Calu3 (cell line): ENCODE results near the gene MCHR2. TPM values are rescaled to one million over a fixed set of nuclear protein-coding genes. Genes with fewer than 3 reads are reported as not detected.
"Not testable (repeated sequence)": the region's sequence is repeated elsewhere in the genome, so short reads cannot be mapped to it uniquely, and the experiment has no call there.

Experiments
- Bru-seq: library from RNA; stranded (reverse); fragments of 400-500 nt; gene quantifications from one replicate; lab custom pipeline; 2021; lab: Mats Ljungman, UMichigan
- BruChase-seq, 2 experiments: library from RNA; stranded (reverse); fragments of 400-500 nt; gene quantifications; one replicate each; lab custom pipeline; 2021; lab: Mats Ljungman, UMichigan
- BruUV-seq: library from RNA; stranded (reverse); fragments of 400-500 nt; replicated peaks from 2 replicates; lab custom pipeline; 2021; lab: Mats Ljungman, UMichigan
- CTCF ChIA-PET: fragments of 300-600 bp; sonication (Branson Sonifier 250); formaldehyde crosslinking; loops from one replicate; lab custom pipeline; 2022; ENCODE audit warnings: antibody characterized with exemption; lab: Charles Lee
- DNase-seq: peaks from one replicate; pipeline ENCODE4 v3.0.0; 2022
- H3K27ac Mint-ChIP-seq: one replicate; pipeline ENCODE4 v1.8.0; 2022; ENCODE audit warnings: mixed read lengths; ENCODE audit not compliant: unreplicated experiment
- H3K27me3 Mint-ChIP-seq: one replicate; pipeline ENCODE4 v1.8.0; 2022; ENCODE audit warnings: mixed read lengths; ENCODE audit not compliant: unreplicated experiment
- H3K36me3 Mint-ChIP-seq: one replicate; pipeline ENCODE4 v1.8.0; 2022; ENCODE audit warnings: mild to moderate bottlenecking, moderate library complexity, mixed read lengths; ENCODE audit not compliant: insufficient read depth, unreplicated experiment
- H3K4me1 Mint-ChIP-seq: one replicate; pipeline ENCODE4 v1.8.0; 2022; ENCODE audit warnings: mild to moderate bottlenecking, low read depth, mixed read lengths; ENCODE audit not compliant: unreplicated experiment
- H3K4me3 Mint-ChIP-seq: one replicate; pipeline ENCODE4 v1.8.0; 2022; ENCODE audit warnings: mild to moderate bottlenecking, low read depth, moderate library complexity, mixed read lengths; ENCODE audit not compliant: unreplicated experiment
- H3K9me3 Mint-ChIP-seq: one replicate; pipeline ENCODE4 v1.8.0; 2022; ENCODE audit warnings: low read depth, mixed read lengths; ENCODE audit not compliant: unreplicated experiment
- intact Hi-C: fragments of 100-400 bp; cut with micrococcal nuclease; formaldehyde crosslinking; loops from one replicate; pipeline ENCODE4 v1.10.0; 2022; ENCODE audit not compliant: unreplicated experiment
- long read RNA-seq: library from polyadenylated mRNA; stranded (forward); transcript quantifications from one replicate; pipeline ENCODE4 v2.0.0, GENCODE V29; 2022
- total RNA-seq: library from RNA; stranded (reverse); gene quantifications from 2 replicates; pipeline ENCODE4 v1.2.3, GENCODE V29; 2022
- TF ChIP-seq, protein P1 (sequence below): fragments of 200-600 bp; IDR thresholded peaks from one replicate; pipeline ENCODE4 v1.8.0; 2022; ENCODE audit warnings: antibody characterized with exemption; ENCODE audit not compliant: unreplicated experiment

The MCHR2 gene, protein sequence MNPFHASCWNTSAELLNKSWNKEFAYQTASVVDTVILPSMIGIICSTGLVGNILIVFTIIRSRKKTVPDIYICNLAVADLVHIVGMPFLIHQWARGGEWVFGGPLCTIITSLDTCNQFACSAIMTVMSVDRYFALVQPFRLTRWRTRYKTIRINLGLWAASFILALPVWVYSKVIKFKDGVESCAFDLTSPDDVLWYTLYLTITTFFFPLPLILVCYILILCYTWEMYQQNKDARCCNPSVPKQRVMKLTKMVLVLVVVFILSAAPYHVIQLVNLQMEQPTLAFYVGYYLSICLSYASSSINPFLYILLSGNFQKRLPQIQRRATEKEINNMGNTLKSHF
- total RNA-seq = not detected in 2 replicates
- Bru-seq, nascent RNA = not detected
- BruChase-seq, experiment 1, labeled RNA remaining after a 6-hour chase = not detected
- not detected for BruChase-seq, experiment 2, labeled RNA remaining after a 2-hour chase
- long read RNA-seq = 0 reads

DNA sequence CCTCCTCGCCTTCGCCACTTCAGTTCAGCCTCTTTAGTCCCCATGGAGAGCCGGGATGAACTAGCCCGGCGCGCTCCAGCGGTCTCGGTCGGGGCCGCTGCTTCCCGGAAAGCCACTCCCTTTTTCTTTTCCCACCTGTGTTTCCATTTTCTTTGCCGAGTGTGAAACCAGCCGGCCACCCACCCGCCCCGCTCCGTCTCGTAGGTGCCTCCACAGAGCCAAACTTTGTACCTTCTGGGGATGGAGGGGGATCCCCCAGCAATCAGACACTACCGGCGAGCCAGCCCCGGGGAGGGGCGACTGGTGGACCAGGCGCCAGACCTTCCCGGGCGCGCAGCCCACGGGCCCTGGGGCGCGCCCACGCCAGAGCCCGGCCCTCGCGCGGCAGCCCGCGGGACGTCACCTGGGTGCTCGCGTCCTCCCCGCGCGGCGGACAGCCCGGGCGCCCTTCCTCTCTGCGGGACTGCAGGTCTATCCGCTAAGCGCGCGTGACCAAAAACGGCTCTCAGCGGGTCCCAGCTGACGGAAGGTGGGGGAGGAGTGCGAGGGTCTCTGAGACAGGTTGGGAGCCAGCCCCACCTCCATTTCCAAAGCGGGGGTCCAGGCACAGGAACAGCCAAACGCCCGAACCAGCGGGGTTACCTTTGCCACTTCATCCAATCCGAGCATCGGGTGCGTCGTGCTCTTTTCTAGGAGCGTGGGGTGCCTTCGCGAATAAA lies at the start of gene MCHR2:
Gene MCHR2, minus strand, starts transcription at position 691 of the 719 bp plus-strand sequence. CDS start 38,076 bp downstream, outside the sequence.
- H3K27me3 Mint-ChIP-seq = no peaks in the 10 kb centered on the region
- H3K36me3 Mint-ChIP-seq = no peaks in the 10 kb centered on the region
- no peak within 1 kb of the TSS for H3K27ac Mint-ChIP-seq
- DNase-seq = no peak
- BruUV-seq = no TSS peak
- no peak within 1 kb of the TSS for H3K4me3 Mint-ChIP-seq
- CTCF ChIA-PET = no interaction called here
- intact Hi-C loops = no loop called here
- no peaks in the 10 kb centered on the region for H3K9me3 Mint-ChIP-seq
- TF ChIP-seq, protein P1, sequence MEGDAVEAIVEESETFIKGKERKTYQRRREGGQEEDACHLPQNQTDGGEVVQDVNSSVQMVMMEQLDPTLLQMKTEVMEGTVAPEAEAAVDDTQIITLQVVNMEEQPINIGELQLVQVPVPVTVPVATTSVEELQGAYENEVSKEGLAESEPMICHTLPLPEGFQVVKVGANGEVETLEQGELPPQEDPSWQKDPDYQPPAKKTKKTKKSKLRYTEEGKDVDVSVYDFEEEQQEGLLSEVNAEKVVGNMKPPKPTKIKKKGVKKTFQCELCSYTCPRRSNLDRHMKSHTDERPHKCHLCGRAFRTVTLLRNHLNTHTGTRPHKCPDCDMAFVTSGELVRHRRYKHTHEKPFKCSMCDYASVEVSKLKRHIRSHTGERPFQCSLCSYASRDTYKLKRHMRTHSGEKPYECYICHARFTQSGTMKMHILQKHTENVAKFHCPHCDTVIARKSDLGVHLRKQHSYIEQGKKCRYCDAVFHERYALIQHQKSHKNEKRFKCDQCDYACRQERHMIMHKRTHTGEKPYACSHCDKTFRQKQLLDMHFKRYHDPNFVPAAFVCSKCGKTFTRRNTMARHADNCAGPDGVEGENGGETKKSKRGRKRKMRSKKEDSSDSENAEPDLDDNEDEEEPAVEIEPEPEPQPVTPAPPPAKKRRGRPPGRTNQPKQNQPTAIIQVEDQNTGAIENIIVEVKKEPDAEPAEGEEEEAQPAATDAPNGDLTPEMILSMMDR = no peak
- H3K4me1 Mint-ChIP-seq = no peaks in the 10 kb centered on the region

DNA sequence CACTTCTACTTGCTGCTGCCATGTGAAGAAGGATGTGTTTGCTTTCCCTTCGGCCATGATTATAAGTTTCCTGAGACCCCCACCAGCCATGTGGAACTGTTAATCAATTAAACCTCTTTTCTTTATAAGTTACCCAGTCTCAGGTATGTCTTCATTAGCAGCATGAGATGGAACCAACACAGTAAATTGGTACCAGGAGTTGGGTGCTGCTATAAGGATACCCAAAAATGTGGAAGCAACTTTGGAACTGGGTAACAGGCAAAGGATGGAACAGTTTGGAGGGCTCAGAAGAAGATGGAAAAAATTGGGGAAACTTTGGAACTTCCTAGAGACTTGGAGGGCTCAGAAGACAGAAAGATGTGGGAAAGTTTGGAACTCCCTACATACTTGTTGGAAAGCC lies 44.5 kb upstream of the MCHR2 start:
- Mint-ChIP-seq H3K9me3 (peaks cover 14% of the 10 kb centered on the region), H3K4me1 (peaks cover 19% of the 10 kb centered on the region)
- BruUV-seq, DNase-seq, H3K27me3 Mint-ChIP-seq, H3K36me3 Mint-ChIP-seq, H3K27ac Mint-ChIP-seq, H3K4me3 Mint-ChIP-seq, intact Hi-C loops, CTCF ChIA-PET: not testable (repeated sequence)

DNA sequence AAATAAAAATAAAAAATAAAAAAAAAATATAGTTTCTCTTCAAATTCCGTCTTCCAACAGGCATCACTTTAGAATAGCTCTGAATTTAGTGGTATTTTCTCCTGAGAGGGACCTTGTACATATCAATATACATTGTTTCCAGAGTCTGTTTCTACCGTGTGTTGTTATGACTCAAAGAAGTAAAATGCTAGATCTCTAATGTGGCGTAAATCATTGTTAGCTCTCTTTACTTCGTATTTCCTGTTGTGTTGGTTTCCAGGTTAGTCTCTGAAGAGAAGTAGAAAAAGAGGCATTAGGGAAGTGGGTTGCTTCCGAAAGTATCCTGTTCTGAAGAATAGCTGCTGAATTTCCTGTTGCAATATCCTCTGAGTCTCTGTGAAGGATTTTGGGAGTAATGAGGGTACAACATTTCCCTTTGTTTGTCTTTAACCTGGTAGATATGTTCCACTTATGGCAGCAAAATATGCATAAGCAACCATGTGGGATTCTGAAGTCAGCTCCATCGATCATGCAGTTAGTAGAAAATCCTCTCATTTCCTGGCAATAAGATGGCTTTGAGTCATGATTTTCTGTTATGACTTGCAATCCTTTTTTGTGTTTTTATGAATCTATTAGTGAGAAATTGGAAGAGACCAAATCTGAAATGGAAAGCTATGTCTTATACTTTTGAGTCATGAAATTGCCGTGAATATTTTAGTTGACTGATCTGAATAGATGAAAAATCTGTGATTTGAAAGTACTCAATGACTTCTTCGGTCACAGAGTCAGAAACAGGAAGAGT lies 42.0 kb upstream of the MCHR2 start:
- TF ChIP-seq, protein P1 = no peak
- Mint-ChIP-seq H3K27ac (peak overlapping the region; percentile 97), H3K36me3 (no peaks in the 10 kb centered on the region), H3K9me3 (peaks cover 14% of the 10 kb centered on the region), H3K4me1 (peaks cover 19% of the 10 kb centered on the region), H3K4me3 (peak overlapping the region; percentile 62), H3K27me3 (no peaks in the 10 kb centered on the region)
- no TSS peak for BruUV-seq
- CTCF ChIA-PET = interaction anchor here (0.6 to 1.0 kb wide), 3 partner anchors 34 to 72 kb away, joined by 3 to 6 read pairs (median 4); no protein-coding TSS in a partner anchor
- DNase-seq = no peak
- intact Hi-C loops = no loop called here

DNA sequence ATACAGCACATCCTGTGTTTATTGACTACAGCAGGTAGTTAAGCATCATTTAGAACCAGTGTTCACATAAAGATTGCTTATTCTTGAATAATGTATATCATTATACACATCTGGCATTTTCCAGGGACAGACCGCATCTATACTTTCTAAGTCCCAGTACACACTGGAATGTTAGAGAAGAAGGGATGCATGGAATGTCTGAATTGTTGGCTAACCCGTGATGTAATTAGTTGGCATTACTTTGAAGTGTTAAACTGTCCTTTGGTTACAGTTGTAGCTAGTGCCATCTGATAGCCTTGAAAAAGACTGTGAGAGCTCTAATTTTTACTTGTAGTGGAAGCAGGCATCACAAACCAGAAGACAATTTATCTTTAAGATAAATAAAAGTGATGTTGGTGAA lies 29.8 kb upstream of the MCHR2 start:
- H3K27ac Mint-ChIP-seq = no peak overlapping the region
- CTCF ChIA-PET = no interaction called here
- TF ChIP-seq, protein P1 = no peak
- no peak for DNase-seq
- H3K9me3 Mint-ChIP-seq = no peaks in the 10 kb centered on the region
- no TSS peak for BruUV-seq
- H3K27me3 Mint-ChIP-seq = no peaks in the 10 kb centered on the region
- no peaks in the 10 kb centered on the region for H3K4me1 Mint-ChIP-seq
- no peaks in the 10 kb centered on the region for H3K36me3 Mint-ChIP-seq
- no peak overlapping the region for H3K4me3 Mint-ChIP-seq
- intact Hi-C loops = no loop called here
